ENCODE measurements around the gene RDH16.

The RDH16 gene

GRCh38 chr12:57001448-57001906 is 44.1 kb upstream of the RDH16 start:
- no peaks in the 10 kb centered on the region for H3K27me3 Mint-ChIP-seq (ENCODE audit: low read depth)
- H3K4me1 Mint-ChIP-seq = peaks cover 61% of the 10 kb centered on the region
- peak overlapping the region; percentile 44 to 57 (median 57) for H3K4me3 Mint-ChIP-seq
- H3K27ac Mint-ChIP-seq = no peak overlapping the region
- no peaks in the 10 kb centered on the region for H3K9me3 Mint-ChIP-seq
- peaks cover 58% of the 10 kb centered on the region for H3K36me3 Mint-ChIP-seq (ENCODE audit: low read depth)
- TF ChIP-seq, protein P1, sequence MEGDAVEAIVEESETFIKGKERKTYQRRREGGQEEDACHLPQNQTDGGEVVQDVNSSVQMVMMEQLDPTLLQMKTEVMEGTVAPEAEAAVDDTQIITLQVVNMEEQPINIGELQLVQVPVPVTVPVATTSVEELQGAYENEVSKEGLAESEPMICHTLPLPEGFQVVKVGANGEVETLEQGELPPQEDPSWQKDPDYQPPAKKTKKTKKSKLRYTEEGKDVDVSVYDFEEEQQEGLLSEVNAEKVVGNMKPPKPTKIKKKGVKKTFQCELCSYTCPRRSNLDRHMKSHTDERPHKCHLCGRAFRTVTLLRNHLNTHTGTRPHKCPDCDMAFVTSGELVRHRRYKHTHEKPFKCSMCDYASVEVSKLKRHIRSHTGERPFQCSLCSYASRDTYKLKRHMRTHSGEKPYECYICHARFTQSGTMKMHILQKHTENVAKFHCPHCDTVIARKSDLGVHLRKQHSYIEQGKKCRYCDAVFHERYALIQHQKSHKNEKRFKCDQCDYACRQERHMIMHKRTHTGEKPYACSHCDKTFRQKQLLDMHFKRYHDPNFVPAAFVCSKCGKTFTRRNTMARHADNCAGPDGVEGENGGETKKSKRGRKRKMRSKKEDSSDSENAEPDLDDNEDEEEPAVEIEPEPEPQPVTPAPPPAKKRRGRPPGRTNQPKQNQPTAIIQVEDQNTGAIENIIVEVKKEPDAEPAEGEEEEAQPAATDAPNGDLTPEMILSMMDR (IDR thresholded peaks at IDR 0.05; ENCODE audit: unreplicated experiment in 3 of 3) = peak; percentile 49 to 62 (median 58)

DNA sequence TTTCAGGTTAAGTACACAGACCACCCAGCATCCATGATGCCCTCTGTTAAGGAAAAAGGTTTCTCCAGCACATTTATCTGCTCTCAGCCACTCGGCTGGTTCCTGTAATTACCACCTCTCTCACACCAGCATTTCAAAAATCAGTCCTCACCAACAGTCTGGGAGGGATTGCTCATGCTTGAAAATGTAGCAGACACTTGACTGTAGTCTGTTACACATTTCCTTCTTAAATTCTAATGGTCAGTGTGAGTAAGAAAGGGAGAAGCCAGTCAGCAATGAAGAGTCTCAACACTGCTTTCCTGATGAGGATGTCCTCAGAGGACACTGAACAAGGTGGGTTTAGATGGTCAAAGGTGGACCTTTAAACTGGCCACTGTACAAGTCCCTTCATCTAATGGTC is 43.0 kb upstream of the RDH16 start:
- no peaks in the 10 kb centered on the region for H3K9me3 Mint-ChIP-seq
- H3K36me3 Mint-ChIP-seq (ENCODE audit: low read depth) = peaks cover 64% of the 10 kb centered on the region
- H3K27ac Mint-ChIP-seq = no peak overlapping the region
- peaks cover 59% of the 10 kb centered on the region for H3K4me1 Mint-ChIP-seq
- no peaks in the 10 kb centered on the region for H3K27me3 Mint-ChIP-seq (ENCODE audit: low read depth)
- H3K4me3 Mint-ChIP-seq = no peak overlapping the region
- TF ChIP-seq, protein P1 (IDR thresholded peaks at IDR 0.05; ENCODE audit: unreplicated experiment in 3 of 3) = no peak

DNA sequence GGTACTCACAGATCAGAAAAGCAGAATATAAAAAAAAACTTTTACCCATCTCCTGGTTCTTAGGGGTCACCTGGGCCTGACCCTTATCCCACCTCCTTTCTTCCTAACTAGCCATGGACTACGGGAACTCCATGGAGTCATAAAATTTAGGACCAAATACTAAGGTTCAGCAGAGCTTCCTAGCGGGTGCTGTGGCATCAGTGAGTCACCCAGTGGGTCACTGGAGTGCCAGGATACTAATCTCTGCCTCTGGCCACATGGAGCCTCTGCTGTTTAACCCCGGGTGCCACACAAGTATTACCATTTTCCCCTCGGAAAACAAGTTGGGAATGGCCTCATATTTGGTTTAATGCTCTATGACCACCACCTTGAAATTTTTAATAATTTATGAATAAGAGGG is 42.0 kb upstream of the RDH16 start:
- peaks cover 50% of the 10 kb centered on the region for H3K4me1 Mint-ChIP-seq
- no peaks in the 10 kb centered on the region for H3K27me3 Mint-ChIP-seq (ENCODE audit: low read depth)

DNA sequence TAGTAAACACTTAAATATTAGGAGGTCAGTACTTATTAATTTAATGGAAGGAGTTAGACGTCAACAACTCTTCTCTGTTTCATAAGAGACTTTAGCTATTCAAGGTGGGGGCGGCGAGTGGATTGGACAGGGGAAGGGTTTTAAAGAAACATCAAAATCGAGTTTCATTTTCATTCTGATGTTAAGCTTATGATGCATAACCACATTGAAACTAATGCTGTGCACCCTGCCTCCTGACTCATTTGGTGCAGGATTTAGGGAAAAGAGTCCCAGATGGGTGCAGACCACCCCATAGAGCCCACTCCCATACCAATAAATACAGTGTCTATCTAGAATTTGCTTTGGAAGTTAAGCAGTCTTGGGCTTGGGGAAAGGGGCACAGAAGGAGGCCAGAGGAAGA is 41.6 kb upstream of the RDH16 start:
- H3K4me3 Mint-ChIP-seq = no peak overlapping the region
- no peaks in the 10 kb centered on the region for H3K27me3 Mint-ChIP-seq (ENCODE audit: low read depth)
- H3K36me3 Mint-ChIP-seq (ENCODE audit: low read depth) = peaks cover 54% of the 10 kb centered on the region
- H3K9me3 Mint-ChIP-seq = no peaks in the 10 kb centered on the region
- H3K4me1 Mint-ChIP-seq = peaks cover 46% of the 10 kb centered on the region
- TF ChIP-seq, protein P1 (IDR thresholded peaks at IDR 0.05; ENCODE audit: unreplicated experiment in 3 of 3) = no peak
- H3K27ac Mint-ChIP-seq = no peak overlapping the region

More for the DNA sequence above, 42.0 kb upstream of the RDH16 start:
- H3K36me3 Mint-ChIP-seq (ENCODE audit: low read depth) = peaks cover 58% of the 10 kb centered on the region
- TF ChIP-seq, protein P1 (IDR thresholded peaks at IDR 0.05; ENCODE audit: unreplicated experiment in 3 of 3) = no peak
- H3K27ac Mint-ChIP-seq = no peak overlapping the region
- no peak overlapping the region for H3K4me3 Mint-ChIP-seq
- H3K9me3 Mint-ChIP-seq = no peaks in the 10 kb centered on the region

DNA sequence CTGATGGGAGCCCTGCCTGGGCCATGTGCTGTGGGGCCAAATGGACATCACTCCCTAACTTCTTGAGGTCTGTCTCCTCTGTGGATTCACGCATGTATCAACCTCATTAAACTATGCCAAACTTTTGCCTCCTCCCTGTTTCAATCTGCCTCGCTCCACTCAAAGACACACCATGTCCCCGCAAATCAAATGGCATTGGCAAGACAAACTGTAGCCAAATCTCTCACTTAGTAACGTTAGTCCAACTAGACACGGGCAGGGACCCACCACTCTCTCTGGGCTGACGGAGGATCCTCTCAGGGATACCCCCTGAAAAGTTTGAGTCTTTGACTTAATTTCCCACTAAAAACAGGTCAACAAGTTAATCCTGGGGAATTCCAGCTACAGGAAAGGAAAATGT is 40.9 kb upstream of the RDH16 start:
- TF ChIP-seq, protein P1 (IDR thresholded peaks at IDR 0.05; ENCODE audit: unreplicated experiment in 3 of 3) = no peak
- Mint-ChIP-seq H3K27ac (no peak overlapping the region), H3K9me3 (no peaks in the 10 kb centered on the region), H3K36me3 (ENCODE audit: low read depth) (peaks cover 47% of the 10 kb centered on the region), H3K27me3 (ENCODE audit: low read depth) (no peaks in the 10 kb centered on the region), H3K4me1 (peaks cover 42% of the 10 kb centered on the region), H3K4me3 (no peak overlapping the region)

GRCh38 chr12:56996793-56997545 is 39.6 kb upstream of the RDH16 start:
- peaks cover 35% of the 10 kb centered on the region for H3K36me3 Mint-ChIP-seq (ENCODE audit: low read depth)
- no peaks in the 10 kb centered on the region for H3K27me3 Mint-ChIP-seq (ENCODE audit: low read depth)
- H3K4me1 Mint-ChIP-seq = peaks cover 37% of the 10 kb centered on the region
- H3K4me3 Mint-ChIP-seq = peak overlapping the region in 1 of 3 experiments; percentile 21
- no peaks in the 10 kb centered on the region for H3K9me3 Mint-ChIP-seq
- TF ChIP-seq, protein P1 (IDR thresholded peaks at IDR 0.05; ENCODE audit: unreplicated experiment in 3 of 3) = no peak
- H3K27ac Mint-ChIP-seq = peak overlapping the region in 2 of 3 experiments; percentile 66 to 76
